ENCODE measurements around the gene POLR3H. TPM values are rescaled to one million over a fixed set of nuclear protein-coding genes. Genes with fewer than 3 reads are reported as not detected.
"Not testable (repeated sequence)": the region's sequence is repeated elsewhere in the genome, so short reads cannot be mapped to it uniquely, and the experiment has no call there.

The POLR3H gene
- total RNA-seq, 1 donor from 2014 or later, result 33.2 TPM

DNA sequence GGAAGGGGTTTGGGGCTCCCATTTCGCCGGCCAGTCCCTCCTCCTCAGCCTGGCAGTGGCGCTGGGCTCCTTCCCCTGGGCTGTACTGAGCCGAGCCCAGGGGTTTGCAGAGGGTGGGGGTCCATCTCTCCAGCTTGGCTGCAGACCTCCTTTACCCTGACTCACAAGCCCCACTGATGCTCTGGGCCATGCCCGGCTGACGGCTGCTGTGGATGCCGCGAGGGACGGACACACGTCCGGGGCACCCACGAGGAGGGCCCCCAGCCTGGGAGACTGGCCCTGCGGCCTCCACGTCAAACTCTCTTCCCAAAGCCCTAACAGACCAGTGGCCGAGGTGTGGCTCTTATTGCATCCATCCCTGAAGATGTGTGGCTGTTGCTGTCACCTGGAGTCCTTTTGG, 31.3 kb upstream of the POLR3H start:
- Mint-ChIP-seq H3K27ac (no peak overlapping the region), H3K4me1 (ENCODE audit: low read depth) (no peaks in the 10 kb centered on the region), H3K27me3 (ENCODE audit: low read depth) (no peaks in the 10 kb centered on the region), H3K36me3 (ENCODE audit: low read depth) (peaks cover 16% of the 10 kb centered on the region), H3K9me3 (no peaks in the 10 kb centered on the region), H3K4me3 (ENCODE audit: low read depth) (no peak overlapping the region)
- intact Hi-C loops (cut with micrococcal nuclease), result no loop called here
- no peak for DNase-seq (ENCODE audit: low spot score)

DNA sequence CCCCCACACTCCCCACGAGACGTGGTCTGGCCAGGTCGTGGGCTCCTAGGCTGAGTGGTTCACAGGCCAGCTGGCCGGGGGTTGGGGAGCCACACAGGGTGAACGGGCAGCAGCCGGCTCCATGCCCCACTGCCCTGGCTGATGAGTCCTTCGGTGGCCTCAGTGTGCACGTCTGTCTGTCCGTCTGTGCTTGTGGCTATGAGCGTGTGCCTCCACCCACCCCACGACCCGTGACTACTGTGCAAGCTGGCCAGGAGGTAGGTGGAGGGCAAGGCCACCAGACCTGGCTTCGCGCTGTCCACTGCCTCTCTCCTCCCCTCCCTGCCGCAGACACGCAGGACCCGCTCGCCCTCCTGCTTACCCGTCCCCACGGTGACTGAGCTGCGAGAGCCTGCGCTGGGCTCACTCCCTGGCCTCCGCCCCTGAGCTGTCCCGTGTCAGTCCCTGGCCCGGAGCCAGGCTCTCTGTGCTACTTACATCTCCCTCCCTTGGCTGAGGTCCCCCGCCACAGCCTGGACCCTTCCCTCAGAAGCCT, 30.6 kb upstream of the POLR3H start:
- no peaks in the 10 kb centered on the region for H3K27me3 Mint-ChIP-seq (ENCODE audit: low read depth)
- no peak for DNase-seq (ENCODE audit: low spot score)
- peaks cover 10% of the 10 kb centered on the region for H3K36me3 Mint-ChIP-seq (ENCODE audit: low read depth)
- no peak overlapping the region for H3K27ac Mint-ChIP-seq
- no peak overlapping the region for H3K4me3 Mint-ChIP-seq (ENCODE audit: low read depth)
- no peaks in the 10 kb centered on the region for H3K9me3 Mint-ChIP-seq
- H3K4me1 Mint-ChIP-seq (ENCODE audit: low read depth), result no peaks in the 10 kb centered on the region
- intact Hi-C loops (cut with micrococcal nuclease), result no loop called here

DNA sequence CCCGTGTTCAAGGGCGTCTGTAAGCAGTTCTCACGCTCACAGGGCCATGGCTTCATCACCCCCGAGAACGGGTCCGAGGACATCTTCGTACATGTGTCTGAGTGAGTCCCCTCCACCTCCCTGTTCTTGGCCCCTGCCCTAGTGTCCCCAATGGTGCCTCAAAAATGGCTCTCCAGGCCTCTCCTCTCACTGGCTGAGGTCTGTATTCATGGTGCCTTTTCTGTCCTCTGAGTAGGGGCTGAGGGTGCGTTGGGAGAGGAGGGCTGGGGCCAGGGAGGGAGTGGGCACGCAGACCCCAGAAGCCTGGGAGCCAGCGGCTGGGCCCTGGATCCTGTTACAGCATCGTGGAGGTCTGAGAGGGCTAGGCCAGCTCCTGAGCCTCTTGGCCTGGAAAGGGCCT, 29.4 kb upstream of the POLR3H start:
- Mint-ChIP-seq H3K9me3 (no peaks in the 10 kb centered on the region), H3K27me3 (ENCODE audit: low read depth) (no peaks in the 10 kb centered on the region), H3K36me3 (ENCODE audit: low read depth) (peaks cover 10% of the 10 kb centered on the region), H3K4me1 (ENCODE audit: low read depth) (no peaks in the 10 kb centered on the region), H3K27ac (no peak overlapping the region), H3K4me3 (ENCODE audit: low read depth) (no peak overlapping the region)
- DNase-seq (ENCODE audit: low spot score), result no peak
- intact Hi-C loops (cut with micrococcal nuclease), result no loop called here

DNA sequence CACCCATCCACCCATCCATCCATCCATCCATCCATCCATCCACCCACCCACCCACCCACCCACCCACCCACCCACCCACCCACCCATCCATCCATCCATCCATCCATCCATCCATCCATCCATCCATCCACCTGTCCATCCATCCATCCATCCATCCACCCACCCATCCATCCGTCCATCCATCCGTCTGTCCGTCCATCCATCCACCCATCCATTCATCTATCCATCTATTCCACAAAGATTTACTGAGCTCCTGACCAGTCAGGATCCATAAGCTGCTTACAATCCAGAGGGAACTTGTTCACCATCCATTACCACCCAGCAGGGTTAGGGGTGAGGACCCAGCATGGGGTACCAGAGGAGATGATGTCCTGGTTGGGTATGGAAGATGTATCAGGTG, 28.0 kb upstream of the POLR3H start:
- H3K4me3 Mint-ChIP-seq (ENCODE audit: low read depth); intact Hi-C loops (cut with micrococcal nuclease); H3K27me3 Mint-ChIP-seq (ENCODE audit: low read depth); H3K36me3 Mint-ChIP-seq (ENCODE audit: low read depth); H3K27ac Mint-ChIP-seq; H3K4me1 Mint-ChIP-seq (ENCODE audit: low read depth); DNase-seq (ENCODE audit: low spot score); H3K9me3 Mint-ChIP-seq: not testable (repeated sequence)

GRCh38 chr22:41571786-41572185, 27.5 kb upstream of the POLR3H start:
- Mint-ChIP-seq H3K9me3 (no peaks in the 10 kb centered on the region), H3K27ac (no peak overlapping the region), H3K36me3 (ENCODE audit: low read depth) (peaks cover 2% of the 10 kb centered on the region), H3K27me3 (ENCODE audit: low read depth) (no peaks in the 10 kb centered on the region), H3K4me1 (ENCODE audit: low read depth) (no peaks in the 10 kb centered on the region), H3K4me3 (ENCODE audit: low read depth) (no peak overlapping the region)
- intact Hi-C loops (cut with micrococcal nuclease), result no loop called here
- no peak for DNase-seq (ENCODE audit: low spot score)

DNA sequence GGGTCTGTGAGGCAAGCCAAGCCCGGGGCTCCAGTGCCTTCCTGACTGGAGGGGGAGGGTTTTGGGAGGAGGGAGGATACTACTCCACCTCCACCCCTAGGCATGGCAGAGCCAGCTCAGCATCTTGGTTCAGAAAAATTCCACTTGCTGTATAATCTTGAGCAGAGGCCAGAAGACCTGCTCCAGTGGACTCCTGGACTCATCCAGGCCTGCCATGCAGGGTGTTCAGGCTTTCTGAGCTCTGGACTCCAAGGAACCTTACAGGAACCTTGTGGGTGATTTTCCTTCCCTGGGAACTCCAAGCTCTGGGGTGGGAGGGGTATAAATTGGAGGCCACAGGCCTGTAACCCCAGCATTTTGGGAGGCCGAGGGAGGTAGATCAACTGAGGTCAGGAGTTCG, 26.0 kb upstream of the POLR3H start:
- intact Hi-C loops (cut with micrococcal nuclease), result no loop called here
- Mint-ChIP-seq H3K9me3 (no peaks in the 10 kb centered on the region), H3K36me3 (ENCODE audit: low read depth) (no peaks in the 10 kb centered on the region), H3K27ac (no peak overlapping the region), H3K4me3 (ENCODE audit: low read depth) (no peak overlapping the region), H3K27me3 (ENCODE audit: low read depth) (peaks cover 2% of the 10 kb centered on the region), H3K4me1 (ENCODE audit: low read depth) (peaks cover 2% of the 10 kb centered on the region)
- DNase-seq (ENCODE audit: low spot score), result no peak

DNA sequence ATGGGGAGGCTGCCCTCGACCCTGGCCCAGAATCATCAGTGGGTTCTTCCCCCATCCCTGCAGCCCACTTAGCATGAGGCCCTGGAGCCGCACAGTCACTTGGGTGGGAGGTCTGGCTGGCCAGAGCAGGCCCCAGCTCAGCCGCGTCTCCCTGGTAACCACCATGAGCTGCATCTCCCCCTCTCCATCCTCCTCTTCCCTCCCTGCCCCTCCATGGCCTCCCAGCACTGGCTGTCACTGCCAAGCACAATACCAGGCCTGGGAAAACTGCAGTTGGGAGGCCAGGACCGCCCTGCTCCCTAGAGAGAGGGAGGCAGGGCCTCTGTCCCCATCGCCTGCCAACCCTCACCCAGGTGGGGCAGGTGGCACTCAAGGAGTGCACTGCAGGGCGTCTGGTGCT, 24.5 kb upstream of the POLR3H start:
- Mint-ChIP-seq H3K27me3 (ENCODE audit: low read depth) (peaks cover 2% of the 10 kb centered on the region), H3K9me3 (no peaks in the 10 kb centered on the region), H3K4me1 (ENCODE audit: low read depth) (peaks cover 2% of the 10 kb centered on the region), H3K36me3 (ENCODE audit: low read depth) (no peaks in the 10 kb centered on the region), H3K4me3 (ENCODE audit: low read depth) (no peak overlapping the region), H3K27ac (no peak overlapping the region)
- DNase-seq (ENCODE audit: low spot score), result no peak
- intact Hi-C loops (cut with micrococcal nuclease), result no loop called here

- no peaks in the 10 kb centered on the region for H3K9me3 Mint-ChIP-seq
- no peak overlapping the region for H3K4me3 Mint-ChIP-seq (ENCODE audit: low read depth)
- no peak for DNase-seq (ENCODE audit: low spot score)
- H3K27ac Mint-ChIP-seq, result no peak overlapping the region
- no peaks in the 10 kb centered on the region for H3K36me3 Mint-ChIP-seq (ENCODE audit: low read depth)
- H3K4me1 Mint-ChIP-seq (ENCODE audit: low read depth), result peaks cover 2% of the 10 kb centered on the region
- intact Hi-C loops (cut with micrococcal nuclease), result no loop called here
- peaks cover 6% of the 10 kb centered on the region for H3K27me3 Mint-ChIP-seq (ENCODE audit: low read depth)
Observed at GRCh38 chr22:41567512-41567768, 23.2 kb upstream of the POLR3H start.

DNA sequence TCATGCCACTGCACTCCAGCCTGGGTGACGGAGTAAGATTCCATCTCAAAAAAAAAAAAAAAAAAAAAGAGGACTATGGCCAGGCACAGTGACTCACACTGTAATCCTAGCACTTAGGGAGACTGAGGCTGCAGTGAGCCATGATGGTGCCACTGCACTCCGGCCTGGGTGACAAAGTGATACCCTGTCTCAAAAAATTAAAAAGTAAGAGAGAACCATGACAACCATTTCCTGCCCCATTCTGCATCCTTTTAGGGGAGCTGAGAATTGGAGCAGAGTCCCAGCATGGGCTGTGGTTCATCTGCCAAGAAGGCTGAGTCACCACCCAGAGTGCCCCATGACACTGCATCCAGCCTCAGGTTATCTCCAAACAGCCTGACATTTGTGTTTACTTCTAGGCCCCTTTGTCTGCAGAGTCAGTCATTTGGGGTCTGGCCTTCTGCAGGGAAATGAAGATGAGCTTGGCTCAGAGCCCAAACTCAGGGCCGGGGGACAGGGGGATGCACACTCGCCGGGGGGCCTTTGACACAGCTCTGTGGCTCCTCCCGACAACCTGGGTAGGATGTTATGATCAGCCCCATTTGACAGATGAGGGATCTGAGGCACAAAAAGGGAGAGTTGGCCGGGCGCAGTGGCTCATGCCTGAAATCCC, 21.3 kb upstream of the POLR3H start:
- peaks cover 15% of the 10 kb centered on the region for H3K27me3 Mint-ChIP-seq (ENCODE audit: low read depth)
- no peak overlapping the region for H3K4me3 Mint-ChIP-seq (ENCODE audit: low read depth)
- DNase-seq (ENCODE audit: low spot score), result no peak
- no peaks in the 10 kb centered on the region for H3K36me3 Mint-ChIP-seq (ENCODE audit: low read depth)
- intact Hi-C loops (cut with micrococcal nuclease), result no loop called here
- peak overlapping the region; percentile 15 for H3K27ac Mint-ChIP-seq
- H3K4me1 Mint-ChIP-seq (ENCODE audit: low read depth), result peaks cover 2% of the 10 kb centered on the region
- H3K9me3 Mint-ChIP-seq, result no peaks in the 10 kb centered on the region

DNA sequence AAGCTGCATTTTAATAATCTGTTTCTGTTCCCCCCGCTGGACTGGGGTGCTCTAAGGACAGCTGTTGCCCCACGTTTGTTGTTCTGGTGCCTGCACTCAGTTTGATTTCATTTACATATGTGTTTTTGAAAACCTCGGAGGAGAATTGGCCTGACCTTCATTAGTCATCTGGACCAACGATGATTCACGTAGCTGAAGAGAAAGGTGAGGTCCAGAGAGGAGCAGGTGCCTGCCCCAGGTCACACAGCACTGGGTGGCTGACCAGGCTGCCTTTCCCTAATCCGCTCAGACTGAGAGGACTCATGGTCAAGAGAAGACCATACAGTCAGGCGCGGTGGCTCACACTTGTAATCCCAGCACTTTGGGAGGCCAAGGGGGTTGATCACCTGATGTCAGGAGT, 20.3 kb upstream of the POLR3H start:
- peaks cover 2% of the 10 kb centered on the region for H3K4me1 Mint-ChIP-seq (ENCODE audit: low read depth)
- H3K27ac Mint-ChIP-seq, result no peak overlapping the region
- H3K27me3 Mint-ChIP-seq (ENCODE audit: low read depth), result peaks cover 22% of the 10 kb centered on the region
- H3K4me3 Mint-ChIP-seq (ENCODE audit: low read depth), result no peak overlapping the region
- H3K9me3 Mint-ChIP-seq, result no peaks in the 10 kb centered on the region
- H3K36me3 Mint-ChIP-seq (ENCODE audit: low read depth), result no peaks in the 10 kb centered on the region
- intact Hi-C loops (cut with micrococcal nuclease), result no loop called here
- no peak for DNase-seq (ENCODE audit: low spot score)

DNA sequence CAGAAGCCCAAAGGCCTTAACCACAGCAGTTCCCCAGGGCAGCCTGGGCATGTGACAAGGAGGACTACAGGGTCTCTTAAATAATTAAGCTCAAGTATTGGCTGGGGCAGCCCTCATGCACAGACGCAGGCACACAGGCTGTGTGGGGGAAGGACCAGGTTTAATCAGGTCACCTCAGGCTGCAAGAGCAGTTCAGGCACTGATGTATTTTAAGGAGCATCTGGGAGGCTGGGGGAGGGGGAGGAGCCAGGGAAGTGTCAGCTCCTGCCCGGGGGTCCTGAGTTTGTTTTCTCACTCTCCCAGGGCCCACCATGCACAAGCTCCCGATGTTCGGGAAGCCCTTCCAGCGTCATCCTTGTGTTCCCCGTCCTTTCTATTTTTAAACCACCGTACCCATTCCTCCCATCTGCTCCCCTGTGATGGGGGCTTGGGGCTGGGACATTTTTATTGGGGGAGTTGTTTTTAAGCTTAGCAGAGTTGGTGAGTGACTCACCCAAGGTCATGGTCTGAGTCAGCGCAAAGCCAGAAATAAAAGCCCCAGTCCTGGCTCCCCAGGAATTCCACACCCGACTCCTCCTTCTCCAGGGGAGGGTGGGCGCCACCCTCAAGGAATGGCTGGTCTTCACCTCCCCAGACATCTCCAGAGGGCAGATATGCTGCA, 18.9 kb upstream of the POLR3H start:
- Mint-ChIP-seq H3K9me3 (no peaks in the 10 kb centered on the region), H3K4me1 (ENCODE audit: low read depth) (peaks cover 2% of the 10 kb centered on the region), H3K27me3 (ENCODE audit: low read depth) (peaks cover 22% of the 10 kb centered on the region), H3K27ac (no peak overlapping the region), H3K4me3 (ENCODE audit: low read depth) (no peak overlapping the region), H3K36me3 (ENCODE audit: low read depth) (no peaks in the 10 kb centered on the region)
- intact Hi-C loops (cut with micrococcal nuclease), result no loop called here
- DNase-seq (ENCODE audit: low spot score), result no peak

DNA sequence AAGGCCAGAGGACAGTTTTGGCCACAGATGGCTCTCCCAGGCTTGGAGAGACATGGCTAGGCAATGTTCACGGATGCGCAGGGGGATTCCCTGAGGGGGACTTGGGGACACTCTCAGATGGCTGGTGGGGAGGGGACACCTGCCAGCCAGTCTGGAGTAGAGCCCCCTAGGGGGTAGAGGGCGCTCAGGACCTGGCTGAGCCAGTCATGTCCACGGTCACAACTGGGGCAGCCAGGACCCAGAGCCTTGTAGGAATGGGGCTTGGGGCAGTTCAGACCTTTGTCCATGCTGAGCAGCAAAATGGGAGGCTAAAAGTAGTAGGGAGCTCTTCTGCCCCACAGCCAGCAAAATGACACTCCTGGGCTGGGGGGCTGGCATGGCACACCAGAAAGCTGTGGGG, 18.2 kb upstream of the POLR3H start:
- Mint-ChIP-seq H3K4me3 (ENCODE audit: low read depth) (no peak overlapping the region), H3K27ac (no peak overlapping the region)
- intact Hi-C loops (cut with micrococcal nuclease), result no loop called here

GRCh38 chr22:41561788-41562187, 17.5 kb upstream of the POLR3H start:
- intact Hi-C loops (cut with micrococcal nuclease), result no loop called here
- H3K4me1 Mint-ChIP-seq (ENCODE audit: low read depth), result peaks cover 5% of the 10 kb centered on the region
- peaks cover 22% of the 10 kb centered on the region for H3K27me3 Mint-ChIP-seq (ENCODE audit: low read depth)
- no peak for DNase-seq (ENCODE audit: low spot score)
- H3K36me3 Mint-ChIP-seq (ENCODE audit: low read depth), result no peaks in the 10 kb centered on the region
- H3K4me3 Mint-ChIP-seq (ENCODE audit: low read depth), result no peak overlapping the region
- H3K27ac Mint-ChIP-seq, result no peak overlapping the region
- H3K9me3 Mint-ChIP-seq, result no peaks in the 10 kb centered on the region

More for the DNA sequence above, 18.2 kb upstream of the POLR3H start:
- Mint-ChIP-seq H3K36me3 (ENCODE audit: low read depth) (no peaks in the 10 kb centered on the region), H3K4me1 (ENCODE audit: low read depth) (peaks cover 2% of the 10 kb centered on the region), H3K27me3 (ENCODE audit: low read depth) (peaks cover 22% of the 10 kb centered on the region), H3K9me3 (no peaks in the 10 kb centered on the region)
- no peak for DNase-seq (ENCODE audit: low spot score)
